GM10847 (cell line): Measurements from ENCODE around the gene HLCS.

Experiments used
- POLR2A ChIP-seq: IDR thresholded peaks from 2 replicates; pipeline ENCODE4 v1.6.1; 2011; ENCODE audit not compliant: insufficient read length; ENCODE audit errors: extremely low read depth

Gene HLCS

GRCh38 chr21:36964827-36965719 is 1.4 kb downstream of the HLCS start:
- no peak for TF ChIP-seq POLR2A

GRCh38 chr21:36964398-36964797 is 2.1 kb downstream of the HLCS start:
- no peak for TF ChIP-seq POLR2A

- TF ChIP-seq POLR2A: no peak
These were observed 4.2 kb downstream of the HLCS start for GRCh38 chr21:36962098-36962780.

GRCh38 chr21:36960676-36961284 is 5.7 kb downstream of the HLCS start:
- TF ChIP-seq POLR2A: no peak

- no peak for TF ChIP-seq POLR2A
These were observed 7.2 kb downstream of the HLCS start for GRCh38 chr21:36959020-36959835.

GRCh38 chr21:36955783-36956182 is 10.7 kb downstream of the HLCS start:
- no peak for TF ChIP-seq POLR2A

- TF ChIP-seq POLR2A: no peak
These were observed 17.0 kb downstream of the HLCS start for GRCh38 chr21:36949171-36950141.

- no peak for TF ChIP-seq POLR2A
These were observed 17.8 kb downstream of the HLCS start for GRCh38 chr21:36948686-36949085.

- no peak for TF ChIP-seq POLR2A
These were observed 19.5 kb downstream of the HLCS start for GRCh38 chr21:36946949-36947356.

GRCh38 chr21:36945496-36946138 is 20.9 kb downstream of the HLCS start:
- no peak for TF ChIP-seq POLR2A

- no peak for TF ChIP-seq POLR2A
These were observed 29.9 kb downstream of the HLCS start for GRCh38 chr21:36936361-36937135.

- TF ChIP-seq POLR2A: no peak
These were observed 31.5 kb downstream of the HLCS start for GRCh38 chr21:36934864-36935420.
